ENCODE data around the gene TRIM8.

Gene TRIM8

DNA sequence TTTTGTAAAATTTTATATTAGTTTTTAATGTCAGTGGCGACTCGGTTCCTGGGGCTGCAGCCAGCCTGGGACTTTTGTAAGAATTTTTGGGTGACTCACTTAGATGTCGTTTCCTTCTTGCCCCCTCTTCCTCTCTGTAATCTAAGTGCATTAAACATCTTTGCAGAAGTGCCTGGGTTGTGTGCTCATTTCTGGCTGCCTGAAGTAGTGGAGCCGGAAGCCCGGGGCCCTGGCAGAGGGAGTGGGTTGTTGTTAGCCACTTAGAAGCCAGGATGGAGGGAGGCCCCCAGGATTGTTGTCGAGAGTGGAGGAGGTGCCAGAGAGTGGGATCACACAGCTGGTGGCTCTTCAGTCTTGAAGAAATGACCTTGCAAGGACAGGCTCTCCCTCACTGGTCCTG, 11.0 kb upstream of the TRIM8 start:
- FAIRE-seq, result no peak
- TF ChIP-seq, protein P1, sequence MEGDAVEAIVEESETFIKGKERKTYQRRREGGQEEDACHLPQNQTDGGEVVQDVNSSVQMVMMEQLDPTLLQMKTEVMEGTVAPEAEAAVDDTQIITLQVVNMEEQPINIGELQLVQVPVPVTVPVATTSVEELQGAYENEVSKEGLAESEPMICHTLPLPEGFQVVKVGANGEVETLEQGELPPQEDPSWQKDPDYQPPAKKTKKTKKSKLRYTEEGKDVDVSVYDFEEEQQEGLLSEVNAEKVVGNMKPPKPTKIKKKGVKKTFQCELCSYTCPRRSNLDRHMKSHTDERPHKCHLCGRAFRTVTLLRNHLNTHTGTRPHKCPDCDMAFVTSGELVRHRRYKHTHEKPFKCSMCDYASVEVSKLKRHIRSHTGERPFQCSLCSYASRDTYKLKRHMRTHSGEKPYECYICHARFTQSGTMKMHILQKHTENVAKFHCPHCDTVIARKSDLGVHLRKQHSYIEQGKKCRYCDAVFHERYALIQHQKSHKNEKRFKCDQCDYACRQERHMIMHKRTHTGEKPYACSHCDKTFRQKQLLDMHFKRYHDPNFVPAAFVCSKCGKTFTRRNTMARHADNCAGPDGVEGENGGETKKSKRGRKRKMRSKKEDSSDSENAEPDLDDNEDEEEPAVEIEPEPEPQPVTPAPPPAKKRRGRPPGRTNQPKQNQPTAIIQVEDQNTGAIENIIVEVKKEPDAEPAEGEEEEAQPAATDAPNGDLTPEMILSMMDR (IDR thresholded peaks at IDR 0.05; ENCODE audit: insufficient read depth, missing control alignments), result no peak
- no peak for DNase-seq (ENCODE audit: insufficient read length, low spot score)

DNA sequence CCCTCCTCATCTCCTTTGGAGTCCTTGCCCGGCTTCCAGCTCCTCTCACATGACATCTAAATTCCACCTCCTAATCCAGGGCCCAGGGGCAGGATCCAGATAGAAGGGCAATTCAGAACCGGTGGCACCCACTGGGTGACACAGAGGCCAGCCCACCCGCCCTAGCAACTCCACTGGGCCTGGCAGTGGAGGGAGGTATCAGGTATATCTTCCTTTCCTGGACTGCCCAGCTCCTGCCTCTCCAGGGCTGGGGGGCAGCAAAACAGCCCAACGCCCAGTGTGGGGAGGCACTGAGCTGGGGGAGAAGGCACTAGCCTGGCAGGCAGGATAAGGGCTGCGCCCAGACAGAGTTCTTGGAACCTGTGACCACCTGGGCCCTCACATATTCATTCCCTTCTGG, 10.4 kb upstream of the TRIM8 start:
- TF ChIP-seq, protein P1 (IDR thresholded peaks at IDR 0.05; ENCODE audit: insufficient read depth, missing control alignments), result no peak
- no peak for FAIRE-seq

DNA sequence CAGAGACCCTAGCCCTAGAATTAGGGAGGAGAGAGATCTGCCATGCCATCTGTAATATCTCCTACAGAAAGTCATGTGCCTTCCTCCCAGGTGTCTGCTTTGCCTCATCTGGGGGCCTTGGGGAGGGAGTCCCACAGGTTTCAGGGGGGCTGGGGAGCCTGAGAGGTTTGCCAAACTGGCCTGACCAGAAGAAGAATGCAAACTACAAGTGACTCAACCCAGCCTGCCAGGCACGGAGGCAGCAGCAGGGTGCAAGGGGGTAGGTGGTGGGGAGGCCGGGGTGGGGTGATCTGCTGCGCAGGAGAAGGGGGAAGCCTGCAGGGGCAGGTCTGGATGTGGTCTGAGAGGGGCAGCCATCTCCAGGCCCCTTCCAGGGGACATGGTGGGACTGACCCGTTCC, 9.6 kb upstream of the TRIM8 start:
- FAIRE-seq (no peak), DNase-seq (ENCODE audit: insufficient read length, low spot score) (no peak)
- TF ChIP-seq, protein P1 (IDR thresholded peaks at IDR 0.05; ENCODE audit: insufficient read depth, missing control alignments), result no peak

More for the DNA sequence above, 10.4 kb upstream of the TRIM8 start:
- DNase-seq (ENCODE audit: insufficient read length, low spot score), result no peak

DNA sequence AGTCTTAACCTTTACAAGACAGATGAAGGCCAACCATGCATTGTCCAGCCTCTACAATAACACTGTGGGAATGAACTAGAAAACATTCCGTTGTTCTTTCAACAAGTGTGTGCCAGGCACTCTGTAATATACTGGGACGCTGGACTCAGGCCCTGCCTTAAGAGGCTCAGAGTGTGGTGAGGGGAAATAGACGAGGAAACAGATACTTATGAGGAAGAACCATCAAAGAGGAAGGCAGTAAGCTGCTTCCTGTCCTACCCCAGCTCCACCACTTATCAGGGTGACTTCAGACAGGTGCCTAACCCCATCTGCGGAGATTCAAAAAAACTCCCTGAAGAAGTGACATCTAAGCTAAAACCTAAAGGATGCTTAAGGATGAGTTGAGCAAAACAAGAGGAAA, 8.9 kb upstream of the TRIM8 start:
- TF ChIP-seq, protein P1 (IDR thresholded peaks at IDR 0.05; ENCODE audit: insufficient read depth, missing control alignments), result no peak
- no peak for FAIRE-seq
- DNase-seq (ENCODE audit: insufficient read length, low spot score), result no peak

DNA sequence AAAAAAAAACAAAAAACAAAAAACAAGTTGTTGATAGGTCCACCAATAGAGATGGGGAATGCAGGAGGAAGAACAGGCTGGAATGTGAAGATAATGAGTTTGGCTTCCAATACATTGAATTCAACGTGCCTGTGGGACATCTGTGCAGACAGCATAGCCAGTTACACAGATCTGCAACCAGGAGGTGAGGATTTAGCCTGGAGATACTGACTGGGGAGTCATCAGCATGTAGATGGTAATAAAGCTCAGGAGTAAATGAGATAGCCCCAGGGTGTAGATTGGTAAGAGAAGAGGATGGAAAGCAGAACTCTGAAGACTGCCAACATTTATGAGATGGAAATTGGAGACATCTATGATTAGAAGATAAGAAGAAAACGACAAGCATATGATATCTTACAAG, 4.7 kb upstream of the TRIM8 start:
- DNase-seq (ENCODE audit: insufficient read length, low spot score) (no peak), FAIRE-seq (no peak)
- TF ChIP-seq, protein P1 (IDR thresholded peaks at IDR 0.05; ENCODE audit: insufficient read depth, missing control alignments), result no peak

DNA sequence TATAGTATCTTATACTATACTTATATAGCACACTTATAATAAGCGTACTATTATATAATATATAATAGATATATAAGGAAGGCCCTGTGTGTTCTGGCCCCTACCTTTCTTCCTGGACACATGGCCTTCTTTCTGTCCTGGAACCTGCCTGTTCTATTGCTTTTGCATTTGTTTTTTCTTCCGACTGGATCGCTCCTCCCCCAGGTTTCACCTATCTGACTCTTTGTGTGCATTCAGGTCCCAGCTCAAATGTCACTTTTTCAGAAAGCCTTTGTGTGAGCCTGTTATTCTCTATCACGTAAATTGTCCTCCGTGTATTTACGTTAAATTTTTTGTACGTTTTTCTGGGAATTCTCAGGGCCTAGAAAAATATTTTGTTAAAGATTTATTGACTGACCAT, 2.9 kb upstream of the TRIM8 start:
- DNase-seq (ENCODE audit: insufficient read length, low spot score) (no peak), FAIRE-seq (no peak)
- TF ChIP-seq, protein P1 (IDR thresholded peaks at IDR 0.05; ENCODE audit: insufficient read depth, missing control alignments), result no peak

DNA sequence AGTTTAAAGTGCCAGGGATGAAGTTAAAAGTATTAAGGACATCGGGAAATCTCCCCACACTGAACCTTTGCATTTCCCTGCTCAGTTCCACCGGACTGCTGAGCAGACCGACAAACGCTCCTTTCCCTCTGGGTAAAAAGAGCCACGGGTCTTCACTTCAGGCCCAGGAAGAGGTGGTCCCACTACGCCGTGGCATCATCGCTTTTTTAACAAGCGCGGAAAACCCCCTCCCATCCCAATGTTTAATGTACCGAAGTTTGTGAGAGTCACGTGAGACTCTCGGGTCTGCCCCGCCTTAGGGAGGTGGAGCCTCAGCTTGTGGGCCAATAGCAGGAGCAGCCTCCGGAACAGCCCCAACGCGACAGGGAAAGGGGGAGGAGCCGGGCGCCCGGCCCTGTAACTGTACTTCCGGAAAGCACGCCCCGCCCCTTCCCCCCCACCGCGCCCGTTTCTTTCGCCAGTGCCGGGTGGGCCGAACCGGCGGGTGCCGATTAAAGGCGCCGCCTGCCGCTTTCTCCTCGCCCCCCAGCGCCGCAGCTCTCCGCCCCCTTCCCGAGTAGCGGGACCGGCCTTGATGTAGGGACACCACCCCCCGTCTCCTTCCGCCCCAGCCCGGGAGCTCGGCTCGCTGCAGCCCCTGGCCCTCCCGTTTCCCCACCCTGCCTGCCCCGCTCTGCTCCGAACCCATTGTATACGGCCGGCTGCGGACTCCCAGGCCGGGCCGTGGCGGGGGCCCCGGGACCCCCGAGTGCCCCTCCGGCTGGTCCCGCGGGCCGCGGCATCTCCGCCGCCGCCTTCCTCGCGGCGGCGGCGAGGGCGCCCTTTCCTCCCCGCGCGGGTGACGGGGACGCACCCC, 2.2 kb upstream of the TRIM8 start:
- peak; percentile 64 for FAIRE-seq
- DNase-seq (ENCODE audit: insufficient read length, low spot score), result peak; percentile 83
- TF ChIP-seq, protein P1 (IDR thresholded peaks at IDR 0.05; ENCODE audit: insufficient read depth, missing control alignments), result no peak
